ENCODE measurements around the gene KCNE5.
"Not testable (repeated sequence)": the region's sequence is repeated elsewhere in the genome, so short reads cannot be mapped to it uniquely, and the experiment has no call there.

KCNE5 gene, protein sequence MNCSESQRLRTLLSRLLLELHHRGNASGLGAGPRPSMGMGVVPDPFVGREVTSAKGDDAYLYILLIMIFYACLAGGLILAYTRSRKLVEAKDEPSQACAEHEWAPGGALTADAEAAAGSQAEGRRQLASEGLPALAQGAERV

DNA sequence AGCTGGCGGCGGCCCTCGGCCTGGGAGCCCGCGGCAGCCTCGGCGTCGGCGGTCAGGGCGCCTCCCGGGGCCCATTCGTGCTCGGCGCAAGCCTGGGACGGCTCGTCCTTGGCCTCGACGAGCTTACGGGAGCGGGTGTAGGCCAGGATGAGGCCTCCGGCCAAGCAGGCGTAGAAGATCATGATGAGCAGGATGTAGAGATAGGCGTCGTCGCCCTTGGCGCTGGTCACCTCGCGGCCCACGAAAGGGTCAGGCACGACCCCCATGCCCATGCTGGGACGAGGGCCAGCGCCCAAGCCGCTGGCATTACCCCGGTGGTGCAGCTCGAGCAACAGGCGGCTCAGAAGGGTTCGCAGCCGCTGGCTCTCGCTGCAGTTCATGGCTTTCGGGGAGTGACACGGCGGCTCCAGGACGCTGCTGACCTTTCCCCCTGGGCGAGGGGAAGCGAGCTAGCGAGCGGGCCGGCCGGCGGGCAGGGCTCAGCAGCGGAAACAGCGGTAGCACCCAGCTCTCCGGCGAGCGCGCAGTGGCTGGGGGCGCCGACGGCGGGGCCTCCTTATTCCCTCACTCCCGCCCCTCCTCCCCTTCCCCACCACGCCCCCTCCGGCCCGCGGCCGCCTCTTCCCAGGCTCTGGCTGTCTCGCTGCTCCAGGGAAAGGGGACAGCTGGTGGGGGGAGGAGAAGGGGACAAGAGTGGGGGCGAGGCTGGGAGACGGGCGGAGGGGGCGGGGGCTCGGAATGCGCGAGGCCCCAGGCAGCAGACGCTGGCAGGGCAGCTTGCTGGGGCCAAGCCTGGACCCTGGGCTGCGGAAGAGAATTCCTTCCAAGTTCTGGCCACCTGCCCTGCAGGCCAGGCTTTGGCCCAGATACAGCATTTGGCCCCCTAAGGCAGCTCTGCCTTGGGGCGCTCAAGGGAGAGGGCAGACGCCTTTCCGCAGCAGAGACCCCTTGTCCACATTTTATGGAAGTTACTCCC lies at the start of gene KCNE5:
Gene KCNE5 (minus strand): TSS at position 532 of the 976 bp plus-strand sequence. CDS start 152 bp downstream, at position 380.
- peak in 18 of 56 donors; percentile 0 to 28 (median 3) for DNase-seq

DNA sequence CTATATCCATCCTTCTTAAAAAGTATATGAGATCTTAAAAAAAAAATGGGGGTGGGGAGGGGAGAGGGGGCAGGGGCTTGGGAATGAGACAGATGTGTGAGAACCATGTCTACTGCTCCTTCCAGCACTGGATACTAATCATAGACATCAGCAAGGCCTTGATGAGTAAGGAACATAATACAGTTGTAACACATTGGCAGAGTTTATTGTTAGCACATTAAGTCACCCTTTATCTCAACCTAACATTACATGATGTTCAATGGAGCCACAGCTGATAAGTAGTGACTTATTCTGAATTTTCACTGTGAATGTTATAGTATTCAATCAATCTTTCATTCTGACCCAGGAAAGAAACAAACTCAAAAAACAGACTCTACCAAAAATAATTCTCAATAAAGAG lies 47.3 kb upstream of the KCNE5 start:
- DNase-seq = no peak

DNA sequence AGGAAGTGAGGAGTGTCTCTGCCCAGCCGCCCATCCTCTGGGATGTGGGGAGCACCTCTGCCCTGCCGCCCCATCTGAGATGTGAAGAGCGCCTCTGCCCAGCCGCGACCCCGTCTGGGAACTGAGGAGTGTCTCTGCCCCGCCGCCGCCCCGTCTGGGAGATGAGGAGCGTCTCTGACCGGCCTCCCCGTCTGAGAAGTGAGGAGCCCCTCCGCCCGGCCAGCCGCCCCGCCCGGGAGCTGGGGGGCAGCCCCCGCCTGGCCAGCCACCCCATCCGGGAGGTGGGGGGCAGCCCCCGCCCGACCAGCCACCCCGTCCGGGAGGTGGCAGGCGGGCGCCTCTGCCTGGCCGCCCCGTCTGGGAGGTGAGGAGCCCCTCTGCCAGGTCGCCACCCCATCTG lies 46.2 kb upstream of the KCNE5 start:
- DNase-seq = not testable (repeated sequence)

DNA sequence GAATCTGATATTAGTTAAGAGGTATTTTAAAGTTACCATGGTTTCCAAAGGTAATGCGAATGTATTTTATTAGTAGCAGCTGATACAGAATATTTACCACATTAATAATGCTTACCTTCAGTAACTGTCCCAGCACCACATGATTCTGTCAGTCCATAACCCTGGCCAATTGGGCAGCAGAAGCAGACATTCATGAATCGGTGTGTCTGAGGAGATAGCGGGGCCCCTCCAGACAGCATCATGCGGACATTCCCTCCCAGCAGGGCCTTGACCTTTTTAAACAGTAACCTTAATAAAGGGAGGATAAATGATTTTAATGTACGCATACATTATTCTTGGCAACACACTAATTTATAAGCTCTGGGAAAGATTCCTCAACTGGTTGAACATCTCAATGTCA lies 43.0 kb upstream of the KCNE5 start:
- DNase-seq = no peak

DNA sequence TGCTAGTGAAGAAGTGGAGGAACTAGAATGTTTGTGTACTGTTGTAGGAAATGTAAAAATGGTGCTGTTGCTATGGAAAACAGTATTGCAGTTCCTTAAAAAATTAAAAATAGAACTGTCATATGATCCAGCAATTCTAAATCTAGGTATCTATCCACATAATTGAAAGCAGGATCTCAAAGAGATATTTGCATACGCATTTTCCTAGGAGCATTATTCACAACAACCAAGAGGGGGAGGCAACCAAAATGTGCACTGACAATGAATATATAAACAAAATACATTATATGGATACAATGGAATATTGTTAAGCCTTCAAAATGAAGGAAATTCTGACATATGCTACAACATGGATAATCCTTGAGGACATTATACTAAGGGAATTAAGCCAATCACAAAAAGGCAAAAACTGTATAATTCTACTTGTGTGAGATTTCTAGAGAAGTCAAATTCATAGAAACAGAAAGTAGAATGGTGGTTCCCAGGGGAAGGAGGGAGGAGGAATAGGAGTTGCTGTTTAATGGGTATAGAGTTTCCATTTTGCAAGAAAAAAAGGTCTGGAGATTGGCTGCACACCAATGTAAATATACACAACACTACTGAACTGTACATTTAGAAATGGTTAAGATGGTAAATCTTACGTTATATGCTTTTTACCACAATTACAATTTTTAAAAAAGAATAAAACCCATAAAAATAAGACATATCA lies 35.6 kb upstream of the KCNE5 start:
- no peak for DNase-seq

DNA sequence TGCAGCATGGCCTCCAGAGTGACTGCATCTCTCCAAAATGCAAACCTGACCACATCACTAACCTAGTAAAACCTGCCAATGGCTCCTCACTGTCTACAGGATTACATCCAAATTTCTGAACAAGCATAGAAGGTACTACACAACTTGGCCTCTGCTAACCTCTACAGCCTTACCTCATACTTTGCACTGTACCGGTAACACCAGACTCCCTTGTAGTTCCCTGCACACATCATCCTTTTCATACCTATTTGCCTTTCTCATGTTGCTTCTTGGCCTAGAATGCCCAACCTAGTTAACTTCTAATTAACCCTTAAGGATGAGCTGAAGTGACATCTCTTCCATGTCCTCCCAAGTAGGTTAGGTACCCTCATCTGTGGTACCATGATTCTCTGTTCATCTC lies 33.4 kb upstream of the KCNE5 start:
- DNase-seq = no peak

DNA sequence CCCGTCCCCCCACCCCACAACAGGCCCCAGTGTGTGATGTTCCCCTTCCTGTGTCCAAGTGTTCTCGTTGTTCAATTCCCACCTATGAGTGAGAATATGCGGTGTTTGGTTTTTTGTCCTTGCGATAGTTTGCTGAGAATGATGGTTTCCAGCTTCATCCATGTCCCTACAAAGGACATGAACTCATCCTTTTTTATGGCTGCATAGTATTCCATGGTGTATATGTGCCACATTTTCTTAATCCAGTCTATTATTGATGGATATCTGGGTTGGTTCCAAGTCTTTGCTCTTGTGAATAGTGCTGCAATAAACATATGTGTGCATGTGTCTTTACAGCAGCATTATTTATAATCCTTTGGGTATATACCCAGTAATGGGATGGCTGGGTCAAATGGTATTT lies 32.4 kb upstream of the KCNE5 start:
- not testable (repeated sequence) for DNase-seq

DNA sequence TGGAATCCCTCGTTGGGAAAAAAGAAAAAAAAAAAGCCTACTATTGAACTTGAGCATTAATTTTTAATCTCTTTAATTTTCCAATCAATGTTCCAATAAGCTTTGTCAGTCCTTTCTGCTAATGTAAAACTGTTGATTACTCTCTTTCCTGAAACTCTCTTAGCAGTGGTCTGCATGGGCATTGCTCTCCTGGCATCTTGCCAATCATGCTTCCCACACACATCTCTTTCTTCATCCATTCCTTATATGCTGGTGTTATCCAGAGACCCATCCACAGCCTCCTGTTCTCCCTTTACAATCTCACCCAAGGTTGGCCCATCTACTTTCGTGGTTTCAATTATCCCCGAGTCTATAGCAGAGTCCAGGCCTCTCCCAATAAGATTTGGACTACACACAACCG lies 31.8 kb upstream of the KCNE5 start:
- no peak for DNase-seq

DNA sequence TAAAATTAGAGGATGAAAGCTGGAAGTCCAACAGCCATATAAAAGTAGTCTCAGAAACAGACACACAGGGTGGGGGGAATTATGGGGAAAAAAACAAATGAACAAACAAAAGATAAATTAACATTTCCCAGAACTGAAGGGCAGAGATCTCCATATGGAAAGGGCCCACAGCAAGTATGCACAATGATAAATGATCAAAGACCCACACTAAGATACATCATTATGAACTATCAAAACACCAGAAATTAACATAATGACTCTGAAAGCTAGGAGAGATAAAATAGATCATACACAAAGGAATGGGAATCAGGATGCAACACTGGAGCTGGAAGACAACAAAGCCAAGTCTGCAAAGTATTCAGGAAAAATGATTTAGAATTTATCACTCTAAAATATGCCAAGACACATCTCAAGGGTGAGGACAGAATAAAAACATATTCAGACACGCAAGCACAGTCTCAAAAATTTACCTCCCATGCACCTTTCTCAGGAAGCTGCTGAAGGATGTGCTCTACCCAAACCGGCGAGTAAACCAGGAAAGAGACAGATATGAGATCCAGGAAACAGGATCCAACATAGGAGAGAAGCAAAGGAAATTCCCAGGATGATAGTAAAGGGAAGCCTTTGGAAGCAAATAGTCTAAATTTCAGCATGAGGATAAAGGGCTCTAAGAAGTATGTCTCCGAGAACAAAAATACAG lies 30.7 kb upstream of the KCNE5 start:
- DNase-seq = no peak

DNA sequence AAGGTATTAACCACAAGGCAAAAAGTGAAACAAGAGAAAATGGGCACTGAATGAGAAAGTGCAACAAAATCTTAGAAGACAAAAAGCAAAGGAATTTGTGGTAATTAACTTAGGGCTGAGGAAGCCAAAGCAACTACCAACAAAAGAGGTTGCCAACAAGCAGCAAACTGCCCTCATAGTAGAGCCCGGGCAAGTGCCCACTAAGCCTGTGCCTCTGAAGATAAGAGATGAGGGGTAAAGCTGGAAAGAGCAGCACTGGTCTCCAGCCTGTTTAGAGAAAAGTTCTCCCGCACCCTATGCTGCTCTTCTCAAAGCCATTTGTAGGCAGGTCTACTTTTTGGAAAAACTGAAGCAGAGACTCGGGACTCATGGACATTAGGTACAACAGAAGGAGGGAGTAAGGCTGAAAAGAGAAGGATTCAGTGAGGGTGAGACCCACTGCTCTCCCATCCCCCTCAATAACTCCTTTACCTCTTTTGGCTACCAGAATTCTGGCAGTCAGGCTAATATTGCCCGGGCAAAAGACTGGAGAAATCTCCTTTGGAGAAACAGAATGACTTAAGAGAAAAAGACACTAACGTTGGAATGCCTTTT lies 29.6 kb upstream of the KCNE5 start:
- no peak for DNase-seq

DNA sequence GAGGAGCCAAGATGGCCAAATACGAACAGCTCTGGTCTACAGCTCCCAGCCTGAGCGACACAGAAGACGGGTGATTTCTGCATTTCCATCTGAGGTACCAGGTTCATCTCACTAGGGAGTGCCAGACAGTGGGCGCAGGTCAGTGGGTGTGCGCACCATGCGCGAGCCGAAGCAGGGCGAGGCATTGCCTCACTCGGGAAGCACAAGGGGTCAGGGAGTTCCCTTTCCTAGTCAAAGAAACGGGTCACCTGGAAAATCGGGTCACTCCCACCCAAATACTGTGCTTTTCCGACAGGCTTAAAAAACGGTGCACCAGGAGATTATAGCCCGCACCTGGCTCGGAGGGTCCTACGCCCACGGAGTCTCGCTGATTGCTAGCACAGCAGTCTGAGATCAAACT lies 19.7 kb upstream of the KCNE5 start:
- not testable (repeated sequence) for DNase-seq

DNA sequence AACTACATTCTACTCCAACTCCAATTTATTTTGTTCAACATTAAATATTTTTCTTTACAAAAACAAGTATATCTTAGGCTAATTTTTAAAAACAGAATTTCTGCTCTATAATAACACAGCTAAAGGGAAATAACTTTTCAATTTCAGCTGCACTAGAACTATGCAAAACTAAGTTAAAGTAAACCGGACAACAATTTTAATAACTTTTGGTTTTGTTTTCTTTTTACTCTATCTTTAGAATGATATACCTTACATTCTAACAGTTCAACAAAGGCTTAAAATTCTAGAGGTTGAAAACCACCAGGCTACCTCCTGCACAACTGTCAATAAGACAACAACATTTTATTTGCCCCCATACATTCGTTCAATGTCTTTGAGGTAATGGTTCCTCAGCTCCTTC lies 18.7 kb upstream of the KCNE5 start:
- no peak for DNase-seq

DNA sequence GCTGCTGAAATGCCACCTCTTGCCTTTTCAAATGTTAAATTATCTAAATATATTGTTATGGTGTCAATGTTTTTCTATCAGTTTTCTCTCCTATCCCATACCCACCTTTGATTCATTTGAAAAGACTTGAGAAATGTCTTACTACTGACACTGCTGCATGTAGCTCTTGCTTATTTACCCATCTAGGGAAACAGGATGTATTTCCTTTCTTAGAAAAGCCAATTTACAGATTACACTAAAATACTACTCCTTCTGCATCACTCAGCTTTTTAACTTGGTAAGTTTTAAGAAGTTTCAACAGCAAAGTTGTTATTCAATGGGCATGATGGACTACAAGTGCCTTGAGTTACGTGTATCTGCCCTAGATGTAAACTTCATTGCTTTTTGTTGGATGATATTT lies 13.2 kb upstream of the KCNE5 start:
- DNase-seq = no peak

DNA sequence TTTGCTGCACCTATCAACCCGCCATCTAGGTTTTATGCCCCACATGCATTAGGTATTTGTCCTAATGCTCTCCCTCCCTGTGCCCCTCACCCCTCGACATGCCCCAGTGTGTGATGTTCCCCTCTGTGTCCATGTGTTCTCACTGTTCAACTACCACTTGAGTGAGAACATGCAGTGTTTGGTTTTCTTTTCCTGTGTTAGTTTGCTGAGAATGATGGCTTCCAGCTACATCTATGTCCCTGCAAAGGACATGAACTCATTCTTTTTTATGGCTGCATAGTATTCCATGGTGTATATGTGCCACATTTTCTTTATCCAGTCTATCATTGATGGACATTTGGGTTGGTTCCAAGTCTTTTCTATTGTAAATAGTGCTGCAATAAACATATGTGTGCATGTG lies 12.5 kb upstream of the KCNE5 start:
- DNase-seq = not testable (repeated sequence)

DNA sequence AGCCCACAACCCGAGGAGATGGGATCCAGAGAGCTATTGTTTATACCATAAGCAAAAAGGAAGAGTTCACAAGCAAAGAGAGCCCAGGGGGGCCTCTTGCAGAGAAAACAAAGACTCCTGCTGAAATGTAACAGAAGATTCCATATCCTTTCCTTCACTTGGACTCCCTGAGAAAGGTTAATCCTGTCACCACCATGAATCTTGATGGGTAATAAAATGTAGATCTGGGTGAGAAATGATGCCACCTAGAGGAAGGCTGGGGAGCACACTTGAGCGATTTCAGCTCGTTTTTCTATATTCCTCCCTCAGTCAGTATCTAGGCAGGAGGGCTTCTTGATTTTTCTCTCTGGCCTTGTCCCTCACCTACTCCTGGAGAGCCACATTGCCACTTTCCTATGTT lies 10.2 kb upstream of the KCNE5 start:
- no peak for DNase-seq

DNA sequence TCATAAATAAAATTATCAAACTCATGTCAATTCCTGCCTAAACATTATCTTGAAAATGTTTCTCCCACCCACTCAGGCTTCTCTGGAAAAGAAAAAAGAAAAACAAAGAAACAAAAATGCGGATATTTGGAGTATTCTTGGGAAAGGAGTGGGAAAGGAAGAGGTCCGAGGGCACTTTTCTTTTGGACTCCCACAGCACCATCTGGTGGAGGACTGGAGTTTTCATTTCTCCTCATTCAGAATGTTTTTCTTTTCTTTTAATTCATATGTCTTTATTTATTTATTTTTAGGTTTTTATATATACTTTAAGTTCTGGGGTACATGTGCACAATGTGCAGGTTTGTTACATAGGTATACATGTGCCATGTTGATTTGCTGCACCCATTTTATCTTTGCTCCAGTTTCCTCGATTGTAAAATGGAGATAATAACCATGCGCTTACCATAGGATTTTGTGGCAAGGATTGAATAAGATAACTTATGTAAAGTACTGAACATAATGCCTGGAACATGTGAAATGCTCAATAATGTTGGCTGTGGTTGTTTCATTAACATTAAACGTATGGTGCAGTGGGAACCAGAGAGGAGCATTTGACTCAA lies 8.0 kb upstream of the KCNE5 start:
- DNase-seq = peak in 3 of 56 donors; percentile 0 to 31 (median 0)

DNA sequence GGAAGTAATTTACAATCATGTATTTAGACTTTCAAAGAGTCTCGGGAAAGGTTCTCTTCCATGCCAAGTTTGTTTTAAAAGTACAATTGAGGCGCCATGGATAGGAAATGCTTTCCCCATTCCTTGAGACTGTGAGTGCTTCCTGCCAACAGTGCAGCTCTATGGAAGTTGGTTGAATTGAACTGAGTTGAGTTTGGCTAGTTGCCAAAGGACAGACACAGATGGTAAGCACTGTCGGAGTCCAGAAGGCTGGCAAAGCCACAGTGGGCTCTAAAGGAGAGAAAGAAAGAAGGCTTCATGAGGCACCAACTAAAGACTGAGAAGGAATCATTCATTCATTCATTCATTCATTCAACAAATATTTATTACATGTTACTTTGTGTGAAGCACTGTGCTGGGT lies 4.3 kb upstream of the KCNE5 start:
- DNase-seq = peak in 12 of 56 donors; percentile 0 to 31 (median 2)

DNA sequence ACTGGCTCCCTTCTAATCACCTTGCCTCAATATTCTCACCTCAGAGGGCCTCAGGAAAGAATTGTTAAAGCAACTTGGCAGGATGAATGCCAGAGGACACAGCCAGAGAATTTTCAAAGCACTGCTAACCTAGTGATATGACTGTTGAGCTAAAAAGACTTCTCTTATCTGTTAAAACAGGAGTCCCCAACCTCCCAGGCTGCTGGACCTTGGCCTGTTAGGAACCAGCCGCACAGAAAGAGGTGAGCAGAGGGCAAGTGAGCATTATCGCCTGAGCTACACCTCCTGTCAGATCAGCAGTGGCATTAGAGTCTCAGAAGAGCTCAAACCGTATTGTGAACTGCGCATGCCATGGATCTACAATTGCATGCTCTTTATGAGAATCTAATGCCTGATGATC lies 1.7 kb upstream of the KCNE5 start:
- DNase-seq = no peak

DNA sequence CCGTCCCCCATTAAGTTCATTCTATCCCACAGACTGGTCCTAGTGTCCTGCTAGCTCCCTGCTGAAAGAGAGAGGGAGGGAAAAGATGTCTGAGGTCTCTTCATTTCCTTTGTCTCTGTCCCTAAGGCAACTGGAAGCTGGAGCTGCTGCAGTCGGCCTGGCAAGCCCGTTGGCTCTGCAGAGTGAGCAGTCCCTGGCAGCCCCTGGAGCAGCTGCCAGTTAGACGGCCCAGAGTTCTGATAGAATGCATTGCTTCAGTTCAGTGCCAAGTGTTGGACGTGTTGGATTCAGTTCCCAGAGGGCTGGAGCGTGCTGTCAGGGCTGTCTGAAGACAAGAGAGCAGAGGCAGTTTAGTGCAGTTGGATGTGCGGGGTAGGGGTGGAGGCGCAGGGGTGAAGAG lies 975 bp downstream of the KCNE5 start:
- DNase-seq = peak in 28 of 56 donors; percentile 0 to 59 (median 12)

DNA sequence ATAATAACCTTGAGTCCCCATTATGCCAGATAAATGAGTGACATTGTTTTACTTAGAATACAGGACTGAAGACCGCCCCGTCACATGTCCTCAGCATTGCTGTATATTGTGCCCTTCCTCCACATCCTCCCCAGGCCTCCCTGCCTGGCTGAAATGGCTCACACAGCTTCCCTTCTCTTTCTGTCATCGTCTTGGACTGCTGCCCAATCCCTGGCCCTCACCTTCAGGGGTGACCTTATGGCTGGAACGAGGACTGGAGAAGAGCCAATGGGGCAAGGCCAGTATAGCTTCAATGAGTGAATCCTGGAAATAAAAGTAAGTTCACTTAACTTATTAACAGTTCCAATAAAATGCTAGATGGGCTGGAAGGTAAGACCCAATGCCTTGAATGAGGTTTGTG lies 2.7 kb downstream of the KCNE5 start:
- peak in 1 of 56 donors; percentile 4 for DNase-seq

DNA sequence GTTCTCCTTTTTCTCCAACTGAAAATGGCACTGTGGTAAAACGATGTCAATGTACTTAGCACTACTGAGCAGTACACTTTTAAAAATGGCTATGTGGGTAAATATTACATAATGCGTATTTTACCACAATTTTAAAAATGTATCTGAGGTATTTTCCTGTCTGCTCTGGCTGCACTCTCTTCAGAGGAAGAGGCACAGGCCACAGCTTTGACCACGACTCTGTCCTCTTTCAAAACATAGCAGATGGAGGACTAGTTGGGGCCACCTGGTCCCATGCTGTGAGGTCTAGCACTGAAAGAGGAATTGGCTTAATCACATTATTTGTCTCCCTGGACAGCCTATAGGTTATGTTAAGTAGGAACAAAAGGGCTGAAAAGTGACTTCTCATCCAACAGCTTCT lies 5.2 kb downstream of the KCNE5 start:
- no peak for DNase-seq

All from amygdala (tissue), 56 donors.